GM10847 (cell line): ENCODE measurements around the gene TMTC3.

Experiments
- POLR2A ChIP-seq: IDR thresholded peaks from 2 replicates; pipeline ENCODE4 v1.6.1; 2011; ENCODE audit not compliant: insufficient read length; ENCODE audit errors: extremely low read depth

The TMTC3 gene

DNA sequence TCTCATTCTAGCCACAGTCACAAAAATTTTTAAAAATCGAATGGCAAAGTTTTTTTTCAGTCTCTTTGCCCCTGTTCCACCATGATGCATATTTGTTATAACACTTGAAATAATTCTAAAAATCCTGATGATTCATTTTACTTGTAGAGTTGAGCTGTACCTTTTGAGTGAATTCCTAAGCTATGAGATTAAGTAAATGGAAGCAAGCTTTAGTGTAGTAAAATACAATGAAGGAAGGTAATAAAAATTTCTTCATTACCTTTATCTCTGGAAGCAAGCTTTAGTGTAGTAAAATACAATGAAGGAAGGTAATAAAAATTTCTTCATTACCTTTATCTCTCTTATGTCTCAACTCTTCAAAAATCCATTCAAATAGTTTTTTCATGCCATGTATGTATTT, 46.1 kb downstream of the TMTC3 start:
- TF ChIP-seq POLR2A: no peak

DNA sequence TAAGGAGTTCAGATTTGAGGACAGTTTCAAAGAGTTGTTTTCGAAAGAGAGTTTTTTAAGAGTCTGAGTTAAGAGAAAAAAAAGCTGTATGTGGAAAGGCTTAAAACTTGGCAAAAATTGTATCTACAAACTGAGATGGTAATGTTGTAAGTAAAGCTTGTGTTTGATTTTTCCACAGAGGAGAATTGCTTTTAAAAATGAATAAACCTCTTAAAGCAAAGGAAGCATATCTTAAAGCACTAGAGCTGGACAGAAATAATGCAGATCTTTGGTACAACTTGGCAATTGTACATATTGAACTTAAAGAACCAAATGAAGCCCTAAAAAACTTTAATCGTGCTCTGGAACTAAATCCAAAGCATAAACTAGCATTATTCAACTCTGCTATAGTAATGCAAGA, 50.3 kb downstream of the TMTC3 start:
- TF ChIP-seq POLR2A: no peak

DNA sequence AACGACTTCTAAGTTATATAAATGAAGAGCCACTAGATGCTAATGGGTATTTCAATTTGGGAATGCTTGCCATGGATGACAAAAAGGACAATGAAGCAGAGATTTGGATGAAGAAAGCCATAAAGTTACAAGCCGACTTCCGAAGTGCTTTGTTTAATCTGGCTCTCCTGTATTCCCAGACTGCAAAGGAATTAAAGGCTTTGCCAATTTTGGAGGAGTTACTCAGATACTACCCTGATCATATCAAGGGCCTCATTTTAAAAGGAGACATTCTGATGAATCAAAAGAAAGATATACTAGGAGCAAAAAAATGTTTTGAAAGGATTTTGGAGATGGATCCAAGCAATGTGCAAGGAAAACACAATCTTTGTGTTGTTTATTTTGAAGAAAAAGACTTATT, 52.8 kb downstream of the TMTC3 start:
- no peak for TF ChIP-seq POLR2A

DNA sequence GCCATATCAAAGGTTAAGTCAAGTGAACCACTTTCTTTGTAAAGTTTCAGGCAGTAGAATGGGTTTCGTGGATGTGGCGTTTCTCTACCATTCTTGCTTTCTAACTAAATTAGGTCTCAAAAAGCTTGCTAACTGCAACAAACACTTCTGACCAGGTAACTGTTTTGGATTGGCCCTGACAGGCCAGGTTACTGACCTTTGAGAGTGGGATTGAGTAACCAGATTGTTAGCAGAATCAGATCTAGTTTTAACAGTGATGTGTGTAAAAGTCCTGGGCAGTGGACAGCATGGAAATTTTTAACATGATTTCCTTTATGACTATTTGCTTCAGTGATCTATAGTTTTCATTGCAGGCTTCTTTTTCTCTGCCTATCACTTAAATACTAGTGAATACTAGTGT, 57.9 kb downstream of the TMTC3 start:
- no peak for TF ChIP-seq POLR2A

DNA sequence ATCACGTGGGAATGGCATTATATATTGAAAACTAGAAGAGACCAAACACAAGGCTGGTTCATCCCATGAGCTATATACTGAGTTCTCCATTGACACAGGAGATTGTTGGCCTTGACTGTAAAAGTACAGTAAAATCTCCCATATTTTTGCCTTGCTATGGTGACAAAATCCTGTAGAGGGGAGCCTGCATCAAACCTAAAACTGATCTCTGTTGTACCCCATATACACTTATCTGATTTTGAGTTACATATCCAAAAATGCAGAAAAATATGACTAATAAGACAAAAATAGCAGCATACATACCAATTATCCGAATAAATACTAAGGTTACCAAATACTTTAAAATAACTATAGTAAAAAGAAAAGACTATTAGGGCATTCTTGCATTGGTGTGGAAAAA, 60.4 kb downstream of the TMTC3 start:
- no peak for TF ChIP-seq POLR2A

DNA sequence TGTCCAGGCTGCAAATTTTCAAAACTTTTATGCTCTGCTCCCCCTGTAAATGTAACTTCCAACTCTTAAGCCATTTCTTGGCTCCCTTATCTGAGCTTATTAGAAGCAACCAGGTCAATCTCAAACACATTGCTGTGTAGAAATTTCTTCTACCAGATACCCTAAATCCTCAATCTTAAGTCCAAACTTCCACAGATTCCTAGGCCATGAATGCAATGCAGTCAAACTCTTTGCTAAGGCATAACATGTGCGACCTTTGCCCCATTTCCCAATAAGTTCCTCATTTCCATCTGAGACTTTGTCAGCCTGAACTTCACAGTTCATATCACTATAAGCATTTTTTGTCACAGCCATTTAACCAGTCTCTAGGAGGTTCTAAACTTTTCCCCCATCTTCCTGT, 64.5 kb downstream of the TMTC3 start:
- TF ChIP-seq POLR2A: no peak

DNA sequence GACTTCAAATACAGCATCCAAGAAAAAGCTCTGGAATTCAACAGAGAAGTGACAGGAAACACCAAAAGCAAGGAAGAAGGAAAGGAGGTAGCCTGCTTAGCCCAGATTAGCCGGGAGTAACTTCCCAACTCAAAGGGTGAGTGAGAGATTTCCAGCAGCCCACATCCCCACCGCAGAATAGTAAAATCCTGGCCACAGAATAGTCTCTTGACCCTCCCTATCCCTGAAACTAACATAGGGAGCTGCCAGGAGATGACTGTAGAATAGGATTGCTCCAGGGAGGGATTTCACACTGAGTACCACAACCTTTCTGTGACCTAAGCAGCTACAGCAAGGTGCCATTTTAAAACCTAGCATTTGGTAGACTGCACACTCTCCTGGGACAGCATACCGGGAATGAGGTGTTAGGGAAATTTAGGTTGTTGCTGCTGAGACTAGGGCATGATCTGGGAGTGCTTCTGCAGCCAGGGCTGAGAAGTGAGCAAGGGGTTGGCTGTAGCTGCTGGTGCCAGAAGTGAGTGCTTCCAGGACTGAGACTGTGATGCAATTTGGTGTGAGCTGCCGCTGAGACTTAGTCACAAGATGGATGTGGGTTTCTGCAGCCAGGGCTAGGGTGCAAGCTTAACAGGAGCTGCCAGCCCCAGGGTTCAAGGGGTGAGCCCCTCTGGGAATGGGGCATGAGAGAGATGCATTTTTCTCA, 66.0 kb downstream of the TMTC3 start:
- no peak for TF ChIP-seq POLR2A

DNA sequence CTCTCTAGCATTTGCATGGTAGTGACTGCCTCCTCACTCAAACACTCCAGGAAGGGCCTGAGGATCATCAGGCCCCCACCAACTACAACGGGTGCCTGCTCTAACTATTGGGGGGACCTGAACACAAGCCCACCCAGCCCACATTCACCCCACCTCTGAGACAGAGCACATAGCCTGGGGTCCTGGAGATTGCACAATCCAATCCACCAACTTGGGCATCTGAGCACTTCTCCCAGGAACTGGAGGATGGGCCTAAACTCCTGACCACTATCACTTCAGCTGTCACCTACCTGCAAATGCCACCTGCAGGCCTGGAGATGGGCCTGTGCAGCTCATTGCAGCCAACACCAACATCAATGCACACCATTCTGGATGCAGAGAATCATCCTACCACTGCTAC, 66.6 kb downstream of the TMTC3 start:
- no peak for TF ChIP-seq POLR2A

DNA sequence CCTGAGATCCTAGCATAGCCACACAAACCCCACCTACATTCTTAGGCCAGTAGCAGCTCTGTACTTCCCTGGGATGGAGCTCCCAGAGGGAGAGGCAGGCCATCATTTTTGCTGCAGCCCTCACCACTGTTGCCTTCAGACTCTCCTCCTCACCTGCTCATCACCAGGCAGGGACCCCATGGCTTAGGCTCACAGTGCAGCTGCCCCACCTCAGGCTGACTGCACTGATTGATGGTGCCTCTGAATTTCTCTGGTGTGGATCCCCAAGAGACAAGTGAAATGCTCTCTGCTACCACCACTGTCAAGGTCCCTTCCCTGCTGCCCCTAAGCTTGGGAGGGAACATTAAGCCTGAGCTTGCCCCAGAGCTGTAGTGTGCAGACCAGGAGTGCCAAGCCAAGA, 76.2 kb downstream of the TMTC3 start:
- no peak for TF ChIP-seq POLR2A

DNA sequence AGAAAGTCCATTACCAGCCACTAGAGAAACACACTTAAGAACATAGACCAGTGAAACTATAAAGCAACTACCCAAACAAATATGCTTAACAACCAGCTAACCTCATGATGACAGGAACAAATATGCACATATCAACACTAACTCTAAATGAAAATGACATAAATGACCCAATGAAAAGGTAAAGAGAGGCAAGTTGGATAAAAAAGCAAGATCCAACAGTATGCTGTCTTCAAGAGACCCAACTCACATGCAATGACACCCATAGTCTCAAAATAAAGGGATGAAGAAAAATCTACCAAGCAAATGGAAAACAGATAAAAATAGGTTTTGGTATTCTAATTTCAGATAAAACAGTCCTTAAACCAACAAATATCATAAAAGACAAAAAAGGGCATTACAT, 77.8 kb downstream of the TMTC3 start:
- no peak for TF ChIP-seq POLR2A

DNA sequence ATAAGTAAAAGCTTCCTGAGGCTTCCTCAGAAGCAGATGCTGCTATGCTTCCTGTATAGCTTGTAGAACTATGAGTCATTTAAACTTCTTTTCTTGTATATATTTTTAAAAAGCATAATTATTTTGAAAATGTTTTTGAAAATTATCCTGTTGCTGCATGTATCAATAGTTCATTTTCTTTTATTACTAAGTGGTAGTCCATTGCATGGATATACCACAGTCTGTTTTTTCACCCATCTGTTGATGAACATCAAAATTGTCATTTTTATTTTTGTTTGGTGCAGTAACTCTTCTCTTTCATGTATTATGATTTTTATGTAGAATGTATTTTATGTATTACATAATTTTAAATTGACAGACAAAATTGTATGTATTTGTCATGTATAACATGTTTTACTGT, 81.4 kb downstream of the TMTC3 start:
- TF ChIP-seq POLR2A: no peak

DNA sequence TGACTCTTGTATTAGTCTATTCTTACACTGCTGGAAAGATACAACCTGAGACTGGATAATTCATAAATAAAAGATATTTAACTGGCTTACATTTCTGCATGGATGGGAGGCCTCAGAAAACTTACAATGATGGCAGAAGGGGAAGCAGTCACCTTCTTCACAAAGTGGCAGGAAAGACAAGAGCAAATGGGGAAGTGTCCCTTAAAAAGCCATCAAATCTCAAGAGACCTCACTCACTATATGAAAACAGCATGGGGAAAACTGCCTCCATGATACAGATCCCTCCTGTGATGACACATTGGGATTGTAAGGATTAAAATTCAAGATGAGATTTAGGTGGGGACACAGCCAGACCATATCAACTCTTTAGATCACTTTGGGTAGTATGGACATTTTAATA, 83.7 kb downstream of the TMTC3 start:
- no peak for TF ChIP-seq POLR2A

DNA sequence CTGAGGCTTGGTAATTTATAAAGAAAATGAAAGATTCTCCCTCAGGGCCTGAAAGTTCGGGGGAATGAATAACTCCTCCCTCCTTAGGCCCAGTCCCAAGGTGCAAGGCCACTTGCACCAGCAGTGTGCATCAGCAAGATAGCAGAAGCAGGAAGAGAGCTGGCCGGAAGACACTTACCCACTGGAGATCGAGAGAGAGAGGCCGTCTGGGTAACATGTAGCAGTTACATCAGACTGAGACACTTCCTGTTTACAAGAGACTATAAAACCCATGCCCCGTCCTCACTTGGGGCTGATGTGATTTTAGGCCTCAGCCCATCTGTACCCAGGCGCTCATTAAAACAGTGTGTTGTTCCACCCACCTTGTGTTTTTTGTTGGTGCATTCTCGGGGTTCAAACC, 85.2 kb downstream of the TMTC3 start:
- TF ChIP-seq POLR2A: no peak

DNA sequence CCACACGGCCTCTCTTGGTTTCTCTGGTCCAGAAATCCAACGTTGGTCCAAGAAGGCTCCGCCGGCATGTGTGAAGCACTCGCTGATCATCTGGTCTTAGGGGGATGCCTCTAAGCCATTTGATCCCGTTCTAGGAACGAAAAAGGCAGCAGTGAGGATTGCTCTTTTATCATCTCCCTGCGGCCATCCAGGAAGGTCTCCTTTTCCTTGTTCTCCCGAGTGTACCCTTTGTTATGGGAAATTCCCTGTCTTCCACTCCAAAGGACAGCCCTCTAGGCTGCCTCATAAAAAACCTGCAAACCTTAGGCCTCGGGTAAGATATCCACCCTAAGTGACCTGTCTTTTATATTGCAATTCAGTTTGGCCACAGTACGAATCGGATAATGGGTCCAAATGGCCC, 85.8 kb downstream of the TMTC3 start:
- no peak for TF ChIP-seq POLR2A

DNA sequence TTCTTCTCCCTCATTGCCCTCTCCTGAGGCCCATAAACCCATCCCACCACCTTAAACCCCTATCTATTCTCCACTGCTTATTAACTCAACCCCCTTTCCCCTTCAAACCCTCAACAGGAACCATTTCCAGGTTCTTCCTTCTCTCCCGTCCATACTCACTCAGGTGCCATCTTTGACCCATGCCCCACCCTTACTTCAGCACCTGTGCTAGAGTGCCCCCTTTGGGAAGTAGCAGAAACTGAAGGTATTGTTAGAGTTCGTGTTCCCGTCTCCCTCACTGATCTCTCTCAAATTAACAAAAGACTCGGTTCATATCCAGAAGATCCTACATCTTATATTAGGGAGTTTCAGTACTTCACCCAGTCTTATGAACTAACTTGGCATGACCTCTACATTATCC, 86.6 kb downstream of the TMTC3 start:
- no peak for TF ChIP-seq POLR2A

DNA sequence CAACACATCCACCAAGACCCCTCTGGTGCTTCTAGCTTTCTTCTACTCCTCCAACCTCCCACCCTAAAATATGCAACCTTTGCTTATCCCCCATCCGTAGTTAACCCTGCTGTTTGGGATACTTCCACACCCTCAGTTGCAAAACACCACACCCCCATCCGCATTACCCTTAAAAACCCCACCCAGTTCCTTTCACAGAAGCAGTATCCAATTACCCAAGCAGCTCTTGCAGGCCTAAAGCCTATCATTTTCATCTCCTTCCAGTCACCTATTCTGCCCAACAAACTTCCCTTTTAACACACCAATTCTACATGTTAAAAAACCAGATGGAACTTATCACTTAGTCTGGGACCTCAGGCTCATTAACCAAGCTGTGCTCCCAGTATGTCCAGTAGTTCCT, 88.2 kb downstream of the TMTC3 start:
- no peak for TF ChIP-seq POLR2A

DNA sequence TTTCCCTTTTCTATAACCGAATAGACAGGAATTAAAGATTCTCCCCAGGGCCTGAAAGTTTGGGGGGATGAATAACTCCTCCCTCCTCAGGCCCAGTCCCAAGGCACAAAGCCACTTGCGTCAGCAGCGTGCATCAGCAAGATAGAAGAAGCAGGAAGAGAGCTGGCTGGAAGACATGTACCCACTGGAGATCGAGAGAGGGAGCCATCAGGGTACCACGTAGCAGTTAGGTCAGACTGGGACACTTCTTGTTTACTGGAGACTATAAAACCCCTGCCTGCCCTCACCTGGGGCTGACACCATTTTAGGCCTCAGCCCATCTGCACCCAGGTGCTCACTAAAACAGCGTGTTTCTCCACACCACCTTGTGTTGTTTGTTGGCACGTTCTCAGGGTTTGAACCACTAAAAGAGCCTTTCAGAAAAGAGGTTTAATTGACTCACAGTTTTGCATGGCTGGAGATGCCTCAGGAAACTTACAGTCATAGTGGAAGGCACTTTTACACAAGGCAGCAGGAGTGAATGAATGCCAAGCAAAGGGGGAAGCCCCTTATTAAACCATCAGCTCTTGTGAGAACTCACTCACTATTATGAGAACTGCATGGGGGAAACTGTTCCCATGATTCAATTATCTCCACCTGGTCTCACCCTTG, 93.2 kb downstream of the TMTC3 start:
- no peak for TF ChIP-seq POLR2A

DNA sequence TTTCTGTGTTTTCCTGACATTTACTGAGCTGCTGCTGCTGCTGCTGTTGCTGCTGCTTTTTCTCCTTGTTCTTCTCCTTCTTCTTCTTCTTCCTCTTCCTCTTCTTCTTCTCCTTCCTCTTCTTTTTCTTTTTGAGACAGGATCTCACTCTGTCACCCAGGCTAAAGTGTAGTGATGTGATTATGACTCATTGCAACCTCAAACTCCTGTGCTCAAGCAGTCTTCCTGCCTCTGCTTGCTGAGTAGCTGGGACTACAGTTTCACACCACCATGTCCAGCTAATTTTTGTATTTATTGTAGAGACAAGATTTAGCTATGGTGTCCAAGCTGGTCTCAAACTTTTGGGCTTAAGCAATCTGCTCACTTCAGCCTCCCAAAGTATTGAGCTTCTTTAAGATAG, 95.8 kb downstream of the TMTC3 start:
- no peak for TF ChIP-seq POLR2A

DNA sequence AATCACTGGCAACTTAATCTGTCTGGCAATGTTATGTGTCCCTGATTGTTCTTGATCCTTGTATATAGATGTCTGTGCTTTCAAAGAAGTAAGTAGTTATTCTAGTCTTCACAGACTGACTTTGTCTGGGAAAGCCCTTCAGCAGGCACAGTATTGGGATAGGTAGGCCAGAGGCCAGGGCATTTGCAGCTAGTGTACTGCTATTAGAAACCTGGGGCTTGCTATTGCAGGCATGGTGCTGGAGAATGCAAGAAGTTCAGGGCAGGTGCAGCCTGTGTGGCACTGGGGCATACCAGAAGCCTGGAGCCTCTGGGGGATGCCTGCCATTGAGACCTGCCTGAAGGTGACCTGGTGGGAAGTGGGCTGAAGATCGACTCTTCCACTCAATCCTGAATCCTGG, 96.3 kb downstream of the TMTC3 start:
- no peak for TF ChIP-seq POLR2A
